Panc1 (cell line): ENCODE results near the gene INTS2.

Source experiments
- POLR2AphosphoS5 ChIP-seq: IDR thresholded peaks from 2 replicates; pipeline ENCODE4 v1.6.1; 2012; ENCODE audit warnings: mild to moderate bottlenecking, low read depth, low read length, moderate library complexity
- TF ChIP-seq, protein P1 (sequence below): fragments of 450-650 bp; IDR thresholded peaks from 2 replicates; pipeline ENCODE4 v1.5.1; 2017; ENCODE audit warnings: mild to moderate bottlenecking
- TF ChIP-seq, protein P2 (sequence below), 2 experiments: IDR thresholded peaks; 2 replicates each; pipeline ENCODE4 v1.6.1; 2011 to 2012; ENCODE audit warnings: low read depth in 2 of 2, control low read depth in 1 of 2, low read length in 1 of 2, mild to moderate bottlenecking in 1 of 2, moderate library complexity in 1 of 2; ENCODE audit not compliant: insufficient read depth in 1 of 2

DNA sequence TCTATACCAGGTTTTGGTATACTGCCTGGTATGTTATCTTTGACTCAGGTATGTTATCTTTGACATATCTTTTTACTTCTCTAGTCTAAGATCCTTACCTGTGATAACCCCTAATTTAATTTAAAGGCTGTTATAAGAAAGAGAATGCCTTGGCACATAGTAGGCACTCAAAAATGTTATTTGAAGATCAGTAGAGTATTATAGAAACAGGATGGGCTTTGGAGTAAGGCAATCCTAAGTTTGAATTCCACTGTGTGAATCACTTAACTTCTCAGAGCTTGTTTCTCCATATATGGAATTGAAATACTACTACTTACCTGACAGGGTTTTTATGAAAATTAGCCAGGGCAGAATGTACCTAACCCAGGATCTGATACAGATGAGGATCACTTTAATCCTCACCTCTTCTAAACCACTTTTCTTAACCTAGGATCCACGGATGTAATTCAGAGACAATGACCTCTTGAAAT is 65.6 kb downstream of the INTS2 start:
- TF ChIP-seq, protein P1, sequence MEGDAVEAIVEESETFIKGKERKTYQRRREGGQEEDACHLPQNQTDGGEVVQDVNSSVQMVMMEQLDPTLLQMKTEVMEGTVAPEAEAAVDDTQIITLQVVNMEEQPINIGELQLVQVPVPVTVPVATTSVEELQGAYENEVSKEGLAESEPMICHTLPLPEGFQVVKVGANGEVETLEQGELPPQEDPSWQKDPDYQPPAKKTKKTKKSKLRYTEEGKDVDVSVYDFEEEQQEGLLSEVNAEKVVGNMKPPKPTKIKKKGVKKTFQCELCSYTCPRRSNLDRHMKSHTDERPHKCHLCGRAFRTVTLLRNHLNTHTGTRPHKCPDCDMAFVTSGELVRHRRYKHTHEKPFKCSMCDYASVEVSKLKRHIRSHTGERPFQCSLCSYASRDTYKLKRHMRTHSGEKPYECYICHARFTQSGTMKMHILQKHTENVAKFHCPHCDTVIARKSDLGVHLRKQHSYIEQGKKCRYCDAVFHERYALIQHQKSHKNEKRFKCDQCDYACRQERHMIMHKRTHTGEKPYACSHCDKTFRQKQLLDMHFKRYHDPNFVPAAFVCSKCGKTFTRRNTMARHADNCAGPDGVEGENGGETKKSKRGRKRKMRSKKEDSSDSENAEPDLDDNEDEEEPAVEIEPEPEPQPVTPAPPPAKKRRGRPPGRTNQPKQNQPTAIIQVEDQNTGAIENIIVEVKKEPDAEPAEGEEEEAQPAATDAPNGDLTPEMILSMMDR = no peak
- TF ChIP-seq, protein P2, sequence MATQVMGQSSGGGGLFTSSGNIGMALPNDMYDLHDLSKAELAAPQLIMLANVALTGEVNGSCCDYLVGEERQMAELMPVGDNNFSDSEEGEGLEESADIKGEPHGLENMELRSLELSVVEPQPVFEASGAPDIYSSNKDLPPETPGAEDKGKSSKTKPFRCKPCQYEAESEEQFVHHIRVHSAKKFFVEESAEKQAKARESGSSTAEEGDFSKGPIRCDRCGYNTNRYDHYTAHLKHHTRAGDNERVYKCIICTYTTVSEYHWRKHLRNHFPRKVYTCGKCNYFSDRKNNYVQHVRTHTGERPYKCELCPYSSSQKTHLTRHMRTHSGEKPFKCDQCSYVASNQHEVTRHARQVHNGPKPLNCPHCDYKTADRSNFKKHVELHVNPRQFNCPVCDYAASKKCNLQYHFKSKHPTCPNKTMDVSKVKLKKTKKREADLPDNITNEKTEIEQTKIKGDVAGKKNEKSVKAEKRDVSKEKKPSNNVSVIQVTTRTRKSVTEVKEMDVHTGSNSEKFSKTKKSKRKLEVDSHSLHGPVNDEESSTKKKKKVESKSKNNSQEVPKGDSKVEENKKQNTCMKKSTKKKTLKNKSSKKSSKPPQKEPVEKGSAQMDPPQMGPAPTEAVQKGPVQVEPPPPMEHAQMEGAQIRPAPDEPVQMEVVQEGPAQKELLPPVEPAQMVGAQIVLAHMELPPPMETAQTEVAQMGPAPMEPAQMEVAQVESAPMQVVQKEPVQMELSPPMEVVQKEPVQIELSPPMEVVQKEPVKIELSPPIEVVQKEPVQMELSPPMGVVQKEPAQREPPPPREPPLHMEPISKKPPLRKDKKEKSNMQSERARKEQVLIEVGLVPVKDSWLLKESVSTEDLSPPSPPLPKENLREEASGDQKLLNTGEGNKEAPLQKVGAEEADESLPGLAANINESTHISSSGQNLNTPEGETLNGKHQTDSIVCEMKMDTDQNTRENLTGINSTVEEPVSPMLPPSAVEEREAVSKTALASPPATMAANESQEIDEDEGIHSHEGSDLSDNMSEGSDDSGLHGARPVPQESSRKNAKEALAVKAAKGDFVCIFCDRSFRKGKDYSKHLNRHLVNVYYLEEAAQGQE (IDR thresholded peaks at IDR 0.05; ENCODE audit: insufficient read depth in 1 of 2, low read depth in 2 of 2, low read length in 1 of 2) = no peak
- TF ChIP-seq POLR2AphosphoS5 = no peak
